Measurements from ENCODE around the gene HIBCH. TPM values are rescaled to one million over a fixed set of nuclear protein-coding genes. Genes with fewer than 3 reads are reported as not detected.

Gene HIBCH
- total RNA-seq, 2 experiments from 2014 or later: 15.6 to 29.7 TPM

DNA sequence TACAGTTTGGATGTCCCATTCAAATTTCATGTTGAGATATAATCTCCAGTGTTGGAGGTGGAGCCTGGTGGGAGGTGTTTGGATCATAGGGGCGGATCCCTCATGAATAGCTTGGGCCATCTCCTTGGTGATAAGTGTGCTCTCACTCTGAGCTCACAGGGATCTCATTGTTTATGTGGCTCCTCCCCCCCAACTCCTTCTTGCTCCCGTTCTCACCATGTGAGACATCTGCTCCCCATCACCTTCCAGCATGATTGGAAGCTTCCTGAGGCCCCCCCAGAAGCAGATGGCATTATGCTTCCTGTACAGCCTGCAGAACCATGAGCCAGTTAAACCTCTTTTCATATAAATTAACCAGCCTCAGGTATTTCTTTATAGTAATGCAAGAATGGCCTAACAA lies 20.7 kb upstream of the HIBCH start:
- Histone ChIP-seq H2AFZ (ENCODE audit: low read length) (no peak overlapping the region), H3K79me2 (ENCODE audit: insufficient read depth, low read depth, low read length) (no peaks in the 10 kb centered on the region), H3K4me2 (ENCODE audit: low read length) (no peak overlapping the region), H3K9me2 (ENCODE audit: insufficient read depth, low read length) (no peaks in the 10 kb centered on the region), H3K9me3 (ENCODE audit: low read length) (no peaks in the 10 kb centered on the region), H3K36me3 (ENCODE audit: insufficient read depth, low read length) (no peaks in the 10 kb centered on the region), H3K27ac (ENCODE audit: low read depth, low read length, poor library complexity, severe bottlenecking) (no peak overlapping the region), H3K4me3 (ENCODE audit: low read depth, low read length, poor library complexity, severe bottlenecking) (no peak overlapping the region), H4K20me1 (ENCODE audit: insufficient read depth, low read length) (no peaks in the 10 kb centered on the region), H3K4me1 (ENCODE audit: insufficient read depth, low read length, poor library complexity, severe bottlenecking) (no peaks in the 10 kb centered on the region)
- ChIA-PET CTCF (ENCODE audit: unreplicated experiment) (no interaction called here), POLR2A (interaction anchor here (1.1 kb wide), 1 partner anchor 183 kb away, joined by 3 read pairs; no protein-coding TSS in a partner anchor)
- intact Hi-C loops (cut with micrococcal nuclease; ENCODE audit: unreplicated experiment): no loop called here
- TF ChIP-seq EZH2phosphoT487 (IDR thresholded peaks at IDR 0.05; ENCODE audit: borderline replicate concordance, low read depth, low read length): no peak
- TF ChIP-seq, protein P1, sequence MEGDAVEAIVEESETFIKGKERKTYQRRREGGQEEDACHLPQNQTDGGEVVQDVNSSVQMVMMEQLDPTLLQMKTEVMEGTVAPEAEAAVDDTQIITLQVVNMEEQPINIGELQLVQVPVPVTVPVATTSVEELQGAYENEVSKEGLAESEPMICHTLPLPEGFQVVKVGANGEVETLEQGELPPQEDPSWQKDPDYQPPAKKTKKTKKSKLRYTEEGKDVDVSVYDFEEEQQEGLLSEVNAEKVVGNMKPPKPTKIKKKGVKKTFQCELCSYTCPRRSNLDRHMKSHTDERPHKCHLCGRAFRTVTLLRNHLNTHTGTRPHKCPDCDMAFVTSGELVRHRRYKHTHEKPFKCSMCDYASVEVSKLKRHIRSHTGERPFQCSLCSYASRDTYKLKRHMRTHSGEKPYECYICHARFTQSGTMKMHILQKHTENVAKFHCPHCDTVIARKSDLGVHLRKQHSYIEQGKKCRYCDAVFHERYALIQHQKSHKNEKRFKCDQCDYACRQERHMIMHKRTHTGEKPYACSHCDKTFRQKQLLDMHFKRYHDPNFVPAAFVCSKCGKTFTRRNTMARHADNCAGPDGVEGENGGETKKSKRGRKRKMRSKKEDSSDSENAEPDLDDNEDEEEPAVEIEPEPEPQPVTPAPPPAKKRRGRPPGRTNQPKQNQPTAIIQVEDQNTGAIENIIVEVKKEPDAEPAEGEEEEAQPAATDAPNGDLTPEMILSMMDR (conservative IDR thresholded peaks at IDR 0.05; ENCODE audit: low read length): no peak
- DNase-seq (ENCODE audit: low spot score): no peak
- BruUV-seq (replicated peaks): no TSS peak

- Histone ChIP-seq H2AFZ (ENCODE audit: low read length) (no peak overlapping the region), H3K36me3 (ENCODE audit: insufficient read depth, low read length) (no peaks in the 10 kb centered on the region), H4K20me1 (ENCODE audit: insufficient read depth, low read length) (no peaks in the 10 kb centered on the region), H3K9me2 (ENCODE audit: insufficient read depth, low read length) (no peaks in the 10 kb centered on the region), H3K4me2 (ENCODE audit: low read length) (no peak overlapping the region), H3K79me2 (ENCODE audit: insufficient read depth, low read depth, low read length) (no peaks in the 10 kb centered on the region), H3K4me3 (ENCODE audit: low read depth, low read length, poor library complexity, severe bottlenecking) (no peak overlapping the region), H3K4me1 (ENCODE audit: insufficient read depth, low read length, poor library complexity, severe bottlenecking) (no peaks in the 10 kb centered on the region), H3K9me3 (ENCODE audit: low read length) (no peaks in the 10 kb centered on the region), H3K27ac (ENCODE audit: low read depth, low read length, poor library complexity, severe bottlenecking) (no peak overlapping the region)
- CTCF ChIA-PET (ENCODE audit: unreplicated experiment): no interaction called here
- no TSS peak for BruUV-seq (replicated peaks)
- no peak for DNase-seq (ENCODE audit: low spot score)
- POLR2A ChIA-PET: no interaction called here
- intact Hi-C loops (cut with micrococcal nuclease; ENCODE audit: unreplicated experiment): no loop called here
- no peak for TF ChIP-seq EZH2phosphoT487 (IDR thresholded peaks at IDR 0.05; ENCODE audit: borderline replicate concordance, low read depth, low read length)
- TF ChIP-seq, protein P1 (conservative IDR thresholded peaks at IDR 0.05; ENCODE audit: low read length): no peak
Observed at GRCh38 chr2:190339394-190339793, 19.8 kb upstream of the HIBCH start.

DNA sequence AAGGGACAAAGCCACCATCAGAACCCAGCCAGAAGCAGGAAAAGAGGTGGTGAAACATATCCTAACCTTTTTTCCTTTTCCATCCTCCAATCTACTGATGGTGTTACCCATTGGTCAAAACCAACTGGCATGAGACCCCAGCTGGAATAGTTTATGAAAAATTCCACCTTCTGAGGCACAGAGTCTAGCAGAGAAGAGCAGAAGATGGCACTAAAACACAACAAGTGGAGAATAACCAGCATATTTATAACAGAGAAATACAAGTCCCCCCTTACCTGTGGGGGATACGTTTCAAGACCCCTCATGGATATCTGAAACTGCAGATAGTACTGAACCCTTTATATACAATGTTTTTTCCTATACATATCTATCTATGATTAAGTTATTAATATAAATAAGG lies 18.8 kb upstream of the HIBCH start:
- TF ChIP-seq EZH2phosphoT487 (IDR thresholded peaks at IDR 0.05; ENCODE audit: borderline replicate concordance, low read depth, low read length): no peak
- TF ChIP-seq, protein P1 (conservative IDR thresholded peaks at IDR 0.05; ENCODE audit: low read length): no peak
- POLR2A ChIA-PET: no interaction called here
- no TSS peak for BruUV-seq (replicated peaks)

More for the DNA sequence above, 18.8 kb upstream of the HIBCH start:
- Histone ChIP-seq H3K9me2 (ENCODE audit: insufficient read depth, low read length) (no peaks in the 10 kb centered on the region), H3K36me3 (ENCODE audit: insufficient read depth, low read length) (no peaks in the 10 kb centered on the region), H4K20me1 (ENCODE audit: insufficient read depth, low read length) (no peaks in the 10 kb centered on the region), H3K9me3 (ENCODE audit: low read length) (no peaks in the 10 kb centered on the region), H2AFZ (ENCODE audit: low read length) (no peak overlapping the region), H3K4me1 (ENCODE audit: insufficient read depth, low read length, poor library complexity, severe bottlenecking) (no peaks in the 10 kb centered on the region), H3K27ac (ENCODE audit: low read depth, low read length, poor library complexity, severe bottlenecking) (no peak overlapping the region), H3K4me2 (ENCODE audit: low read length) (no peak overlapping the region), H3K4me3 (ENCODE audit: low read depth, low read length, poor library complexity, severe bottlenecking) (no peak overlapping the region), H3K79me2 (ENCODE audit: insufficient read depth, low read depth, low read length) (no peaks in the 10 kb centered on the region)
- intact Hi-C loops (cut with micrococcal nuclease; ENCODE audit: unreplicated experiment): no loop called here
- CTCF ChIA-PET (ENCODE audit: unreplicated experiment): no interaction called here
- DNase-seq (ENCODE audit: low spot score): no peak
